ENCODE measurements around the gene WDR35.
"Not testable (repeated sequence)": the region's sequence is repeated elsewhere in the genome, so short reads cannot be mapped to it uniquely, and the experiment has no call there.

WDR35 gene

DNA sequence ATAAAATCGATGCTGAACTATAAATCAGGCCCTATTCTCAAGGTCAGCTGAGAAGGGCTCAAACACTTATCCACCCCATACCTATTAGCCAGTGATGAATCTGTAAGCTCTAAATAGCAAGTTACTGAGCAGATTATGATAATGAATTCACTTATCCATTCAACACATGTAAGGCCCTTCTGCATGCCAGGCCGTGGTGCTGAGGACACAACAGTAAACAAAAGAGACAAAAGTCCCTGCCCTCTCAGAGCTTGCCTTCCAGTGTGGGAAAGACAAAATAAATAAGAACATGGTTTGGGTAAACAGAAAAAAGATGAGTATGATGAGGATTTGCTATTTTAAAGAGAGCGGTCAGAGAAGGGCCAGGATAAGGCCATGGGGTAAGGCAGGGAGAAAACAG is 99.8 kb downstream of the WDR35 start:
- no peak for DNase-seq

DNA sequence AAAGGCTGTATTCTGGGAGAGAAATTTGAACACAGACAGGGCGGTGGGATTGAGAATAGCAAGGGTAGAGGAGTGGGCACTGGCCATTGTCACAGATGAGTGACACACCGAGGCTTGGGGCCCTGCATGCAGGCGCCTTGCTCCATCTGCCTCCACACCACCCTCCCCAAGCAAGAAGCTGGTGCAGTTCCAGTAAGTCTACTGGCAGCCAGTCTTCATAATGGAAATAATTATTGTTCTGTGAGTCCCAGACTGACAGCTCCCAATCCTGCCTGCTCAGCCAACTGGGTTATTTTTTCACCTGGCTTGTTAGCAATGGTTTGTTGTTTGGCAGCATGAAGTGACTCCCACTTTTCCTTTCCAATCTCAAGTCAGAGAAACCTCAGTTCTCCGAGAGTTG is 101.1 kb downstream of the WDR35 start:
- DNase-seq, result no peak

- no peak for DNase-seq
These were observed 102.4 kb downstream of the WDR35 start for GRCh38 chr2:19887510-19887909.

- no peak for DNase-seq
These were observed 103.6 kb downstream of the WDR35 start for GRCh38 chr2:19886261-19886660.

GRCh38 chr2:19885791-19886190 is 104.1 kb downstream of the WDR35 start:
- no peak for DNase-seq

DNA sequence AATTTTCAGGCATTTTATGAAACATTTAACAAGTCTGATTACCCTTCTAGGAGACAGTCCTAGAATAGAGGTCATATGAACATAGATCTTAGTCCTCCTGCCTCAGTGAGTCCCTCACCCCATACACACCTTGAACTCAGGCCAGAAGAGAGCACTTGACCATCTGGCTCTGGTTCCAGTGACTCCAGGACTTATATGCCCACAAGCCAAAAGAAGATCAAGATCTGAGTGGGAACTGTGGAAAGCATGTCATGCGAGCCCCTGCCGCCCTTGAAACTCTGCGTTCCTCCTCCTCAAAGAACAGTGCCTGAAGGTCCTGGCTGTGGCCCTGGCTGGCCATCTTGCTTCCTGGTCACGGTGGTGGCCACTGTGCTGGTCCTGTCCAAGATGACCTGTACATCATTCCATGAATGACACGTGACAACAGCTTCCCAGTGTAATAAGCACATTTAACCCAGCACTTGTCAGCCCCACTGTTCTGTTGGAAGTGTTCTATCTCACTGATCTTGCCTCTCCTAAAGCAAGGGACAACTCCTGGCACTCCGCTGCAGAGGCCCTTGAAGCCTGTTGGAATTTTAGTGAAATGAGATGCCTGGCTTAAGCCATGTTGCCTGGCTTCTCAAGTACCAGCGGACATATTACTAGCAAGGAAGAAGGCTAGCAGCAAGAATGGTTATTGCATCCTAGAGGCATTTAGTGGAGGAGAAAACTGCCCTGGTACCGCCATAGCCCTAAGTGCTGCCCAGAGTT is 105.8 kb downstream of the WDR35 start:
- DNase-seq, result no peak

DNA sequence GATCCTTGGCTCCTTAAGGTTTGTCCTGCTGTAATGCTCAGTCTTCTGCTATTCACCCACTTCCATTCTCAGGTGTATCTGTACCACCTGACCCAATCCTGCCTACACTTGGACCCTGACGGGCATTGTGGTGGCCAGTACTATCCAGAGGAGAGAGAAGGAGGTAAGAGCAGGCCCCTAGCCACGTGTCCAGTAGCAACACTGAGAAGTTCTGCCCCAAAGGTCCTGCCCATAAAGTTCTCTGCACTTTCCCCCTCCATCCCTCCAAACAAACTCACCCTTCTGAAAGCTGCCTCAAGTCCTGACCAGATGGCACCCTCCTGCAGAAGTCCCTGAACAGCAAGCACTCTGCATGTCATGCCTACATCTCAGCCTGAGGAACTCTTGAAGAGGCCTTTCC is 106.4 kb downstream of the WDR35 start:
- no peak for DNase-seq

- no peak for DNase-seq
These were observed 107.6 kb downstream of the WDR35 start for GRCh38 chr2:19882286-19882685.

GRCh38 chr2:19881908-19882265 is 108.0 kb downstream of the WDR35 start:
- DNase-seq, result no peak

GRCh38 chr2:19881221-19881907 is 108.5 kb downstream of the WDR35 start:
- DNase-seq, result no peak

- DNase-seq, result not testable (repeated sequence)
These were observed 109.7 kb downstream of the WDR35 start for GRCh38 chr2:19880191-19880590.

DNA sequence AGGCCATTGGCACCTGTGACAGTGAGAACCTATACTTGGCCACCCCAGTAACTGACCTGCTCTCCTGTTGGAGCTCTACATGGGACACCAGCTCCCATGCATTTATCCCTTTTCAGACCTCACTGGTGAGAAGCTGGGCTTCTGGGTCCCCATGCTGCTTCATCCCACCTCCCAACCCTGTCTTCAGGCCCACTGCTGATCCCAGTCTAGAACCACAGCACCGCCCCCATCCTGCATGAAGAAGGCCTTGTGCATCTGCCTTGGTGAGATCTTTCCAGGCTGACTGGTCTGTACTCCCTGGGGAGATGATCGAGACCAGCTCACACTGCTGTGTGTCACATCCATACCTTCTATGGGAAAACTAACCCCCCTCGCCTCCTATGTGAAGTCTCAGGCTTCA is 110.8 kb downstream of the WDR35 start:
- no peak for DNase-seq

DNA sequence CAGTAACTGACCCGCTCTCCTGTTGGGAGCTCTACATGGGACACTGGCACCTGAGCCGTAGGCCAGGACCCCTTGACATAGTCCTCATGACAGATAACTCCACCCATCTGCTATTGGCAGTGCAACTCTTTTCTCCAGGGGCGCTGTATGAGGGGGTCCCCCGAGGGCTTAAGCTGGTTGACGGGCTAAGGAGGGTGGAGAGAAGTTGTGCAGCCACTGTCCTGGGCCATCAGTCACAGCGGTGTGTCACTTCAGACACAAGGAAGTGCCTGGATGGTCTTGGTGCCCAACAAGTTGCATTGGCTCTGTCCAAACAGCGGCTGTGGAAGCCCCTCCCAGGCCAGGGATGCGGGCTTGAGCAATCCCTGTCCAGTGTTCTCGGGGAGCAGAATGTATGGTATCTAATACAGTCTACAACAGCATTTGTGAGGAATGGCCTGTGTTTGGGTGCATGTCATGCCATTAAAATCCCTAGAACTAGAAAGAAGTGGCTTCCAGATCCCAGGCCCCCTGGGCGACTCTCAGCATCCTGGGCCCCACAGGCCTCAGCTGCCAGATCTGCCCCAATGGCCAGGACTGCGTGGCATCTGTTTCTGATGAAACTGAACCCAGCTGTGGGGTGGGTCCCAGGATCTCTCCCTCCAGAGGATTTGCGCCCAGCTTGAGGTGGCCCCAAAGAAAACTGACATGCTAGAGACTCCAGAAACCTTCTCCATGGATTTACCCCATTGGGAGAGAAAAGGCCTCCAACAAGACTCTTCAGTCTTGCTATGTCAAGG is 111.4 kb downstream of the WDR35 start:
- DNase-seq, result no peak

- DNase-seq, result no peak
These were observed 113.2 kb downstream of the WDR35 start for GRCh38 chr2:19876751-19877150.

DNA sequence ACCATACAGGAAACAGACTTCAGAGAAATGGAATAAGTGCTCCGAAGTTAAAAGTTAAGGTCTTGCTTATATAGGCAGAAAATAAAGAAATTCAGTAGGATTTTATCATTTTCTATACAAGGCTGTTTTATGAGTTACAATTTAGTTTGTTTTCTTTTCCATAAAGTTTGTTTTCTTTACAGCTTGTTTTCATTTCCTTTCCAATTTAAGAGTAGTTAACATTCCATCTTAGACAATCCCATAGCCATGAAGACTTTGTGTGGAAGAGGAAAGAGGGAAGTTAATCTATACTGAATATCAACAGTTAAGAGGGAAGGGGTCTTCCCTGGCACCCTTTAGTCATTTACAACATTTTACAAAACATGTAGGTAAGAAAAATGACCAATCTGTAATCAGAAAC is 114.6 kb downstream of the WDR35 start:
- no peak for DNase-seq

GRCh38 chr2:19874726-19875125 is 115.2 kb downstream of the WDR35 start:
- no peak for DNase-seq

- DNase-seq, result no peak
These were observed 116.9 kb downstream of the WDR35 start for GRCh38 chr2:19873014-19873413.

GRCh38 chr2:19872302-19872701 is 117.6 kb downstream of the WDR35 start:
- DNase-seq, result no peak

GRCh38 chr2:19871836-19872235 is 118.1 kb downstream of the WDR35 start:
- DNase-seq, result no peak

DNA sequence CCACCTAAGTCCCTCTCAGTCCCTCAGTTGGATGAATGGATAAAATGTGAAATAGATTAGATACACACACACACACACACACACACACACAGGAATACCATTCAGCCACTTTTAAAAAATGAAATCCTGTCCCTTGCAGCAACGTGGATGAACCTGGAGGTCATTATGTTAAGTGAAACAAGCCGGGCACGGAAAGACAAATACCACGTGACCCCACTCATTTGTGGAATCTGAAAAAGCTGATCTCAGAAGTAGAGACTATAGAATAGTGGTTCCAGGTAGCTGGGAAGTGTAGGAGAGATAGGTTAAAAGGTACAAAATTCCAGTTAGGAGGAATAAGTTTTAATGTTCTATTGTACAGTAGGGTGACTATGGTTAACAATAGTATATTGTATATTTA is 119.1 kb downstream of the WDR35 start:
- DNase-seq, result no peak

DNA sequence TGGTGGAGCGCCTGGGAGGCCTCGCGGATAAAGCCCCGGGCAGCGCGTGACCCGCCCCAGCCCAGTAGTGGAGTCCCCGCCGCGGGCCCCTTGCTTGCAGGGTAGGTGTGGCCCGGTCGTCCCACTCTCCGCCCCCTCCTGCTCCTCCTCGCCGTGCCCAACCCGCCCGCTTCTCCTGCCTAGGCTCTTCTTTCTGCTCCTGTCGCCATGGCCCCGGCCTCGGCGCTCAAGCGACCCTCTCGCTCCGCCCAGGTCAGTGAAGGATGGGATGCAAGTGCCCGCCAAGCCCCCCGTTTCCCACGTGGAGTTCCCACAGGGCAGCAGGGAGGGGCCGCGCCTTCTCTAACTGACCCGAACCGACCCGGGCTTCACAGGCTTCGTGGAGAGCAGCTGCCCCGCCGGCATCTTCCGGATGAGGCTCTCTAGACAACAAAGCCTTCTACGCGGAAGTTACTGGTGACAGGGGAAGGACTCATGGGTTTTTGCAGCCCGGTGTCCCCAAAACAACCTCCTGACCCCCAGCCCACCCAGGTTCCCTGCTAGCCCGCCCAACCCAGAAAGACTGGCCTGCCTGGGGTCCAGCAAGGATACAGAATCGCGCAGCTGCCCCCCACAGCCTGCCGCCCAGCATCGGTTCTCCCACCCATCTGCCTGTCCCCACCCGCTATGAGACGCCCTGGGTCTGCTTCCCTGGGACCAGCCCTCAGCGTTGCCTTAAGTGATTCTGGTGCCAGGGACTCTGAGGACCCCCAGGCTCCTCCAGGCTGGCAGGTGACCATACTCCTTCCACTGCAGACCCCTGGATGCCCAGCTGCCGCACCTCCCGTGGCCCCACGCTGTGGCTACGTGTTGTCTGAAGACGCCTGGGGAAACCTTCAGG is 121.0 kb downstream of the WDR35 start:
- no peak for DNase-seq

DNA sequence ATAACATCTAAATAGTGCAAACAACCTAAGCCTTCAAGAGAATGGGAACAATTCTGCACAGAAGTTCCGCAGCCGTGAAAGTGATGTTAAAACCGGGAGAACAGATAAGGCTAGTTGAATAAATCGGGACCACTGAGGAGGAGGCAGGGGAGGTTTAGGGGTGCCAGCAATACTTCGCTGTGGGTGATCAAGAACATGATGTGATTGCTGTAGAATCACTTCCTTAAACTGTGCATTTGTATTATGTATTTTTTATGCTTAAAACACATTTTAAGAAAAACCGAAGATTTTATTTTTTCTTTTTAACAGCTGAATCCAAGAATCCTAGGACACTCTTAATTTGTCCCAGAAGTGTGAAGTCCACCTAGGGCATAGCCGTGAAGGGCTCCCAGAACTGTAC is 121.7 kb downstream of the WDR35 start:
- no peak for DNase-seq

- no peak for DNase-seq
These were observed 123.1 kb downstream of the WDR35 start for GRCh38 chr2:19866771-19867170.

Measured in NCI-H748 treated with DMSO at 0.1 percent for 48 hours (cell line).